Parietal lobe (tissue), 2 donors: ENCODE results near the gene RNU7-1. TPM values are rescaled to one million over a fixed set of nuclear protein-coding genes. Genes with fewer than 3 reads are reported as not detected.
A peak's percentile ranks its signal among the peaks of the same experiment; 100 is the strongest.

ENCODE experiments used
- small RNA-seq: library from RNA; depleted of rRNA; stranded (forward); fragments of <200 nt; gene quantifications from one replicate; pipeline ENCODE3, GENCODE V24; 2014; ENCODE audit warnings: low replicate concordance
- total RNA-seq: library from RNA; depleted of rRNA; stranded (reverse); fragments of >200 nt; gene quantifications from one replicate; pipeline ENCODE4 v1.2.3, GENCODE V29; 2014

RNU7-1 gene
- not detected for total RNA-seq

DNA sequence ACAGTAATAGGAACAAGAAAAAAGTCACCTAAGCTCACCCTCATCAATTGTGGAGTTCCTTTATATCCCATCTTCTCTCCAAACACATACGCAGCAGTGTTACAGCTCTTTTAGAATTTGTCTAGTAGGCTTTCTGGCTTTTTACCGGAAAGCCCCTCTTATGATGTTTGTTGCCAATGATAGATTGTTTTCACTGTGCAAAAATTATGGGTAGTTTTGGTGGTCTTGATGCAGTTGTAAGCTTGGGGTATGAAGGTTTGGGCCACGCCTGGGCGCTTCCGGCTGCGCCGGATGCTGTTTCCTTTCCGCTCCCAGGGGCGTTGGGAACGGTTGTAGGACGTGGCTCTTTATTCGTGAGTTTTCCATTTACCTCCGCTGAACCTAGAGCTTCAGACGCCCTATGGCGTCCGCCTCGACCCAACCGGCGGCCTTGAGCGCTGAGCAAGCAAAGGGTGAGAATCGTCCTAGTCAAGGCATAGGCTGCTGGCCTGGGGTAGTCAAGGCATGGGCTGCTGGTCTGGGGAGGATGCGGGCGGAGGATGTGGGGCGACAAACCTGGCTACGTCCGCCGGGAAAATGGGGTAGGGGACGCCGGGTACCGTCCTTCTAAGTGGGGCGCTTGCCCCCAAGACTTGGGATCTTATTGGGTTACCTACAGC, at the start of gene RNU7-1, which contains the start of gene C12orf57:
TSS of gene RNU7-1 (plus strand) at position 95 of the 659 bp plus-strand sequence.
TSS of gene C12orf57 (plus strand) at position 301 of the 659 bp plus-strand sequence. CDS start at position 401, 100 bp downstream.

DNA sequence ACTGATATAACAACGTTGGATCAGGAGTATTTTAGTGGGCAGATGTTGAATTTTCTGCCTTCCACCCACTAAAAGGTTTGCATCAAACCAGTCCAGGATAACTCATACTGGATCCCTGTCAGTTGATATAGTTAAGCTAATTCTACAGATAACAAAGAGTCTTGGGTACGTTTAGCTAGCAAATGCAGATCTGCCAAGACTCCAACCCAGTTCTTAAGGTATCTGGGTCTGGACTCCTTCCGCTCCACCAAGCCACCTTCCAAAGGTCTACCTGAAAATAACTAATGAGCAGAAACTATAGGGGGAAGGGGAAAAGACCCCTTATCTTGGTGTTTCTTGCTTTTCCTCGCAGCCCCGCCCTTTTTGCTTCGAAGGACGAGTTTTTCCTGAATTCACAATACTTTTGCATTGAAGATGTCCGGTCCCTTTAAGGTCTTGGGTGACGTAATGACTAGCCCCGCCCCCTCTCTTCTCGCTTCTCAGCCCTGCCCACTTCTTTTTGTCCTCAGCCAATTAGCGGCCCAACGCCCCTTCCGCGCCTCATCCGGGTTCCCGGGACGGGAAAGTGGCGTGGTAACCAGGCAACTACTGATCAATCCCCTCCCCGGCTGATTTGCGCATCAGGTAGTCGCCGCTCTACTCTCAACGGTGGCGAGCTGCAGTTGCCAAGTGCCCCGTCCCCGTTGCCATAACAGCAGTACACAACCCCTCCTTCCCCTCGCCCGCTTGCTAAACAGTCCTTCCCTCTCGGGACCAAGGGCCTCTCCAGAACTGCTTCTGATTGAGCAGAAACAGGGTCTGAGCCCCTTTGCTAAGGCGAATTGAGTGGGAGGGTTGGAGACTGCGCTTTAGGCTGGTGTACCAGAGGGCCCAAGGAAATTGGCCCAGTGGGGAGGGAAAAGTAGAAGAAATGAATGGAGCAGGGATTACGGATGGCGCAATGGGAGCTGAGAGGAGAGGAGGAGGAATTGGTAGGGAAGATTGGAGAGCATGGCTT, 39.0 kb upstream of the RNU7-1 start, which contains the start of gene LRRC23:
TSS of gene LRRC23 (plus strand) at position 543 of the 997 bp plus-strand sequence. CDS start 812 bp downstream, outside the sequence.

DNA sequence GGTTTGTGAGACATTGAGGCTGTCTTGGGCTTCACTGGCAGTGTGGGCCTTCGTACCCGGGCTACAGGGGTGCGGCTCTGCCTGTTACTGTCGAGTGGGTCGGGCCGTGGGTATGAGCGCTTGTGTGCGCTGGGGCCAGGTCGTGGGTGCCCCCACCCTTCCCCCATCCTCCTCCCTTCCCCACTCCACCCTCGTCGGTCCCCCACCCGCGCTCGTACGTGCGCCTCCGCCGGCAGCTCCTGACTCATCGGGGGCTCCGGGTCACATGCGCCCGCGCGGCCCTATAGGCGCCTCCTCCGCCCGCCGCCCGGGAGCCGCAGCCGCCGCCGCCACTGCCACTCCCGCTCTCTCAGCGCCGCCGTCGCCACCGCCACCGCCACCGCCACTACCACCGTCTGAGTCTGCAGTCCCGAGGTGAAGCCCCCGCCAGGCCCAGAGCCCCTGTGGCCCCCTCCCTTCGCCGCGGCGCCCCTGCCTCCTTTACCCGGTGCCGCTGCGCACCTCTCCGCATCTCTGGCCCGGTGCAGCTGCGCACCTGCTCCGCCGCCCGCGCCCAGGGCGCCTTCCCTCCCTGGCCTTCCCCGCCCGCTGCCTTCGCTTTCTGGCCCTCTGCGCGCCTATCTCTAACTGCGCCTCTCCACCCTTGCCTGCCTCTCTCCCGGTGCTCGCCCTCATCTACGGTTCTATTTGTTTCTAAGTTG, 29.2 kb upstream of the RNU7-1 start, which contains the start of gene ENO2:
TSS of gene ENO2 (plus strand) at position 335 of the 701 bp plus-strand sequence. CDS start 1,253 bp downstream, outside the sequence.

DNA sequence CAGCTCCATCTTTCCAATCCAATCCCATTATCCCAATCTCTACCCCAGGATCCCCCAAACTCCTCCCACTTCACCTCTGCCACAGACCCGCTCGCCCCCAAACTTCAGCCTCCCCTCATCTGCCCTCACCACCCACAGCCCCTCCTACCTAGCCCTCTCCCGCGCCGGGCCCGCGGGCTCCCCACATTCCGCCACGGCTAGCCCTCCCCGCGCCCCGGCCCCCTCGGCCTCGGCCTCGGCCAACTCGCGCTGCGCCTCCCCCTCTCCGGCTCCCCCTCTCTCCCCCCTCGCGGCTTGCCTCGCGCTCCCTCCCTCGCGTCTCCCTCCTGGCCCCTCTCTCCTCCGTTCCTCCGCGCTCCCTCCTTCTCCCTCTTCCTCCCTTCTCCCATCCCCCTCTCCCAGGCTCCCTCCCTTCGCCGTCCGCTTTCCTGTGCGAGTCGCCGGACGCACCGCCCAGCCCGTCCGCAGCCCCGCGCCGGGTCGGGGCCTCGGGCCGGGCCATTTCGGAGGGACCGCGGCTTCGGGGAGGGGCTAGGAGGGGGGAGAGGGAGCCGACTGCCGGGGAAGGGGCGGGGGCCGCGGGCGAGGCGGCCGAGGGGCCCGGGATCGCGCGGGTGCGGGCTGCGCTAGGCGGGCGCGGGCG, 16.1 kb upstream of the RNU7-1 start, which contains the start of gene ATN1:
TSS of gene ATN1 (plus strand) at position 581 of the 643 bp plus-strand sequence. CDS start 6,043 bp downstream, outside the sequence.

DNA sequence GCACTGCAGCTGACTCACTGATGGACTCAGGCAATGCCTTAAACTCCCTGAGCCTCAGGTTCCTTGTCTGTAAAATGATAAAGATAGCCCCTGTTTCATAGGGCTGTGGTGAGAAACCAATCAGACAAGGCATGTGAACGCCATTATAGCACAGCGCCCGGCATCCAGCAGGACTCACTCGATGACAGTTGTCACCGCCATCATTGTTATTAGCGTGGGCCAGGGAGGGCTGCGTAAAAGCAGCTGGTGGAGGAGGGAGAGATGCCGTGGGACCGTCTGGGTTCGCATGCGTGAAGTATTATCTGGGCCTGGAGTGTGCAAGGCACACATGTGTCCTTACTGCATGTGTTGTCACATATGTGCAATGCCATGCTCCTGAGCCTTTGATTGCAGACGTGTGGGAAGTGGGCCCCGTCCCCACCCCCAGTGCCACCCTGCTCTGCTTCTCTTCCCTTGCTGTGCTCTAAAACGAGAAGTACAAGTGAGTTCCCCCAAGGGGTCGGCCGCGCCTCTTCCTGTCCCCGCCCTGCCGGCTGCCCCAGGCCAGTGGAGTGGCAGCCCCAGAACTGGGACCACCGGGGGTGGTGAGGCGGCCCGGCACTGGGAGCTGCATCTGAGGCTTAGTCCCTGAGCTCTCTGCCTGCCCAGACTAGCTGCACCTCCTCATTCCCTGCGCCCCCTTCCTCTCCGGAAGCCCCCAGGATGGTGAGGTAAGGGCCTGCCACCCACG, 7.4 kb downstream of the RNU7-1 start, which contains the start of gene PTPN6:
TSS of gene PTPN6 (plus strand) at position 546 of the 730 bp plus-strand sequence. CDS start at position 703, 157 bp downstream.

Small RNA genes lying within 50 kb of the gene (small RNA-seq; reads per million reads assigned to genes)
- gene MIR141 = 0.09 reads per million
- gene MIR200C = not detected
- gene RNU7-1 = not detected
- gene SCARNA12 = 0.37 reads per million, percentile 24 among the genes with 10 or more reads in this experiment

Other genes with a start within 250 kb of the RNU7-1 start
- 4.1 TPM for gene PIANP, start 243.0 kb upstream of the RNU7-1 start, total RNA-seq
- 39.4 TPM for gene COPS7A, start 219.8 kb upstream of the RNU7-1 start, total RNA-seq
- gene MLF2, start 190.7 kb upstream of the RNU7-1 start, total RNA-seq = 110 TPM
- 64.5 TPM for gene PTMS, start 177.5 kb upstream of the RNU7-1 start, total RNA-seq
- not detected for gene LAG3, start 171.3 kb upstream of the RNU7-1 start, total RNA-seq
- 1.9 TPM for gene CD4, start 154.3 kb upstream of the RNU7-1 start, total RNA-seq
- gene GPR162, start 122.0 kb upstream of the RNU7-1 start, total RNA-seq = 57.0 TPM
- 25.7 TPM for gene P3H3, start 115.4 kb upstream of the RNU7-1 start, total RNA-seq
- 5.9 TPM for gene GNB3, start 102.9 kb upstream of the RNU7-1 start, total RNA-seq
- 4.1 TPM for gene CDCA3, start 92.5 kb upstream of the RNU7-1 start, total RNA-seq
- gene USP5, start 91.7 kb upstream of the RNU7-1 start, total RNA-seq = 64.8 TPM
- 181 TPM for gene TPI1, start 76.3 kb upstream of the RNU7-1 start, total RNA-seq
- gene SPSB2, start 70.5 kb upstream of the RNU7-1 start, total RNA-seq = 2.8 TPM
- 8.5 TPM for gene LRRC23, start 39.0 kb upstream of the RNU7-1 start, total RNA-seq
- 146 TPM for gene ENO2, start 29.2 kb upstream of the RNU7-1 start, total RNA-seq
- gene ATN1, start 15.9 kb upstream of the RNU7-1 start, total RNA-seq = 22.5 TPM
- gene C12orf57, start 206 bp downstream of the RNU7-1 start, total RNA-seq = 295 TPM
- gene PTPN6, start 7.5 kb downstream of the RNU7-1 start, total RNA-seq = 3.4 TPM
- gene PHB2, start 26.8 kb downstream of the RNU7-1 start, total RNA-seq = 104 TPM
- 39.4 TPM for gene EMG1, start 27.1 kb downstream of the RNU7-1 start, total RNA-seq
- 15.0 TPM for gene LPCAT3, start 74.7 kb downstream of the RNU7-1 start, total RNA-seq
- 8.1 TPM for gene C1S, start 116.9 kb downstream of the RNU7-1 start, total RNA-seq
- gene C1R, start 148.6 kb downstream of the RNU7-1 start, total RNA-seq = 1.6 TPM
- 5.9 TPM for gene C1RL, start 165.4 kb downstream of the RNU7-1 start, total RNA-seq
- gene RBP5, start 185.1 kb downstream of the RNU7-1 start, total RNA-seq = not detected
- gene CLSTN3, start 186.6 kb downstream of the RNU7-1 start, total RNA-seq = 79.2 TPM
- gene PEX5, start 245.9 kb downstream of the RNU7-1 start, total RNA-seq = 62.9 TPM